ENCODE results near the gene OR51M1. TPM values are rescaled to one million over a fixed set of nuclear protein-coding genes. Genes with fewer than 3 reads are reported as not detected.

The OR51M1 gene
- total and polyA plus RNA-seq, 2 donors (not counting 3 experiments of a cell fraction or from before 2014, with no cell fraction given): not detected

- Histone ChIP-seq H3K36me3 (ENCODE audit: control insufficient read depth in 2 of 2, extremely low read depth in 1 of 2, insufficient read depth in 2 of 2, low read length in 2 of 2) (no peaks in the 10 kb centered on the region), H2AFZ (ENCODE audit: low read depth, low read length) (no peak overlapping the region), H3K27ac (ENCODE audit: insufficient read depth, low read depth, low read length) (no peak overlapping the region), H3K4me1 (ENCODE audit: control insufficient read depth, extremely low read depth, insufficient read depth, low read length) (no peaks in the 10 kb centered on the region), H3K27me3 (ENCODE audit: control insufficient read depth in 2 of 2, insufficient read depth in 2 of 2, low read length in 2 of 2) (no peaks in the 10 kb centered on the region), H3K9ac (replicated peaks; ENCODE audit: extremely low read depth, insufficient read depth, low read length) (no peak overlapping the region), H3K4me2 (ENCODE audit: insufficient read depth, low read length) (no peak overlapping the region), H3K9me3 (replicated peaks; ENCODE audit: control insufficient read depth, insufficient read depth, low read length) (no peaks in the 10 kb centered on the region), H4K20me1 (replicated peaks; ENCODE audit: control insufficient read depth, extremely low read depth, insufficient read depth, low read length) (no peaks in the 10 kb centered on the region), H3K4me3 (replicated peaks in 1 of 3; ENCODE audit: insufficient read depth in 1 of 3, low read depth in 1 of 3, low read length in 3 of 3) (no peak overlapping the region), H3K79me2 (ENCODE audit: control insufficient read depth, insufficient read depth, low read length) (no peaks in the 10 kb centered on the region), H3K9me1 (replicated peaks; ENCODE audit: control insufficient read depth, extremely low read depth, insufficient read depth, low read length) (no peaks in the 10 kb centered on the region)
- TF ChIP-seq FOS (IDR thresholded peaks at IDR 0.05; ENCODE audit: borderline replicate concordance, insufficient read depth, low read length) (no peak), MYC (IDR thresholded peaks at IDR 0.05; ENCODE audit: low read depth, low read length) (no peak), POLR2A (IDR thresholded peaks at IDR 0.05; ENCODE audit: low read depth, low read length) (no peak)
- ChIA-PET CTCF (no interaction called here), POLR2A (no interaction called here)
- no TSS peak for BruUV-seq (replicated peaks)
- DNase-seq (ENCODE audit: low read depth, low spot score) (no peak), FAIRE-seq (no peak)
- intact Hi-C loops (cut with micrococcal nuclease) (no loop called here), dilution Hi-C loops (cut with MboI; ENCODE audit: extremely low pct_ligation_motif_present, low sequenced_read_pairs) (no loop called here)
These were observed 21.6 kb downstream of the OR51M1 start for GRCh38 chr11:5405173-5405572.

GRCh38 chr11:5420993-5421392 is 37.4 kb downstream of the OR51M1 start:
- Histone ChIP-seq H3K4me2 (ENCODE audit: insufficient read depth, low read length) (no peak overlapping the region), H2AFZ (ENCODE audit: low read depth, low read length) (no peak overlapping the region), H3K4me3 (replicated peaks in 1 of 3; ENCODE audit: insufficient read depth in 1 of 3, low read depth in 1 of 3, low read length in 3 of 3) (no peak overlapping the region), H3K4me1 (ENCODE audit: control insufficient read depth, extremely low read depth, insufficient read depth, low read length) (no peaks in the 10 kb centered on the region), H3K27ac (ENCODE audit: insufficient read depth, low read depth, low read length) (no peak overlapping the region), H4K20me1 (replicated peaks; ENCODE audit: control insufficient read depth, extremely low read depth, insufficient read depth, low read length) (no peaks in the 10 kb centered on the region), H3K79me2 (ENCODE audit: control insufficient read depth, insufficient read depth, low read length) (no peaks in the 10 kb centered on the region), H3K9ac (replicated peaks; ENCODE audit: extremely low read depth, insufficient read depth, low read length) (no peak overlapping the region), H3K9me1 (replicated peaks; ENCODE audit: control insufficient read depth, extremely low read depth, insufficient read depth, low read length) (no peaks in the 10 kb centered on the region), H3K9me3 (replicated peaks; ENCODE audit: control insufficient read depth, insufficient read depth, low read length) (no peaks in the 10 kb centered on the region), H3K27me3 (ENCODE audit: control insufficient read depth in 2 of 2, insufficient read depth in 2 of 2, low read length in 2 of 2) (no peaks in the 10 kb centered on the region), H3K36me3 (ENCODE audit: control insufficient read depth in 2 of 2, extremely low read depth in 1 of 2, insufficient read depth in 2 of 2, low read length in 2 of 2) (no peaks in the 10 kb centered on the region)
- ChIA-PET CTCF (no interaction called here), POLR2A (no interaction called here)
- intact Hi-C loops (cut with micrococcal nuclease): no loop called here
- no peak for DNase-seq (ENCODE audit: low read depth, low spot score)
- no TSS peak for BruUV-seq (replicated peaks)
- dilution Hi-C loops (cut with MboI; ENCODE audit: extremely low pct_ligation_motif_present, low sequenced_read_pairs): no loop called here
- FAIRE-seq: no peak
- TF ChIP-seq JUN (IDR thresholded peaks at IDR 0.05; ENCODE audit: borderline replicate concordance, insufficient read depth, insufficient read length, low read depth) (no peak), GATA2 (IDR thresholded peaks at IDR 0.05; ENCODE audit: insufficient read depth, insufficient read length, low read depth, low read length) (no peak), FOS (IDR thresholded peaks at IDR 0.05; ENCODE audit: borderline replicate concordance, insufficient read depth, low read length) (no peak), MYC (IDR thresholded peaks at IDR 0.05; ENCODE audit: low read depth, low read length) (no peak), CTCF (IDR thresholded peaks at IDR 0.05; ENCODE audit: extremely low read depth in 1 of 2, insufficient read depth in 1 of 2, low read depth in 1 of 2, low read length in 2 of 2) (no peak), MAX (IDR thresholded peaks at IDR 0.05; ENCODE audit: insufficient read depth, insufficient read length) (no peak), EZH2 (IDR thresholded peaks at IDR 0.05; ENCODE audit: borderline replicate concordance, low read depth, low read length, severe bottlenecking) (no peak), POLR2A (IDR thresholded peaks at IDR 0.05; ENCODE audit: low read depth, low read length) (no peak), POLR2AphosphoS5 (IDR thresholded peaks at IDR 0.05; ENCODE audit: insufficient read depth, low read depth, low read length) (no peak)

Measured in endothelial cell of umbilical vein (primary cell).